Measurements from ENCODE around the gene HDGFL2. TPM values are rescaled to one million over a fixed set of nuclear protein-coding genes. Genes with fewer than 3 reads are reported as not detected.

HDGFL2 gene
- total and polyA plus RNA-seq, 4 donors, result 3.4 to 15.7 (median 14.1) TPM

- TF ChIP-seq ZBTB33 (IDR thresholded peaks at IDR 0.05) (no peak), CTCF (IDR thresholded peaks at IDR 0.05; ENCODE audit: low read depth, low read length, missing input control) (no peak), GABPA (IDR thresholded peaks at IDR 0.05 in 1 of 2, conservative IDR thresholded peaks at IDR 0.05 in 1 of 2) (no peak), YY1 (IDR thresholded peaks at IDR 0.05) (no peak), MAX (IDR thresholded peaks at IDR 0.05) (no peak), NR2F2 (IDR thresholded peaks at IDR 0.05) (no peak), HNF4A (conservative IDR thresholded peaks at IDR 0.05) (no peak), ATF3 (IDR thresholded peaks at IDR 0.05) (no peak), FOXA2 (IDR thresholded peaks at IDR 0.05) (no peak), SP1 (IDR thresholded peaks at IDR 0.05) (no peak), RXRA (IDR thresholded peaks at IDR 0.05) (no peak)
- Histone ChIP-seq H3K27ac (ENCODE audit: low read depth in 1 of 2, low read length in 2 of 2) (no peak overlapping the region), H3K9me3 (ENCODE audit: control insufficient read depth in 4 of 4, low read length in 3 of 4) (no peaks in the 10 kb centered on the region), H3K4me3 (ENCODE audit: low read depth in 1 of 3, low read length in 3 of 3) (no peak overlapping the region), H3K4me1 (ENCODE audit: control insufficient read depth in 4 of 4, insufficient read depth in 4 of 4, low read length in 3 of 4) (no peaks in the 10 kb centered on the region), H3K9ac (ENCODE audit: low read depth in 1 of 2, low read length in 2 of 2) (no peak overlapping the region), H3K27me3 (ENCODE audit: control insufficient read depth in 4 of 4, insufficient read depth in 4 of 4, low read length in 3 of 4) (no peaks in the 10 kb centered on the region), H3K36me3 (ENCODE audit: control insufficient read depth in 4 of 4, insufficient read depth in 3 of 4, low read depth in 1 of 4, low read length in 3 of 4) (peaks cover 0 to 9% (median 0%) of the 10 kb centered on the region in 4 donors)
- 95% methylated on average over 28 of the region's 28 CpGs for WGBS
- no peak for DNase-seq (ENCODE audit: low spot score)
Measured at GRCh38 chr19:4432918-4433506, 39.1 kb upstream of the HDGFL2 start.

- WGBS, result 95% methylated on average over 9 of the region's 9 CpGs
- no peak for TF ChIP-seq RXRA (IDR thresholded peaks at IDR 0.05)
- no peak for TF ChIP-seq REST (IDR thresholded peaks at IDR 0.05)
- TF ChIP-seq YY1 (IDR thresholded peaks at IDR 0.05), result no peak
- no peak for TF ChIP-seq CTCF (IDR thresholded peaks at IDR 0.05; ENCODE audit: low read depth, low read length, missing input control)
- TF ChIP-seq HNF4A (conservative IDR thresholded peaks at IDR 0.05), result no peak
- no peak for TF ChIP-seq JUND (IDR thresholded peaks at IDR 0.05)
- no peak for TF ChIP-seq MAX (IDR thresholded peaks at IDR 0.05)
- TF ChIP-seq SP1 (IDR thresholded peaks at IDR 0.05), result no peak
- no peak for TF ChIP-seq FOXA1 (IDR thresholded peaks at IDR 0.05)
- H3K36me3 ChIP-seq (ENCODE audit: control insufficient read depth in 4 of 4, insufficient read depth in 3 of 4, low read depth in 1 of 4, low read length in 3 of 4), result peaks cover 0 to 9% (median 0%) of the 10 kb centered on the region in 4 donors
Measured at GRCh38 chr19:4434391-4434790, 37.7 kb upstream of the HDGFL2 start.

More at GRCh38 chr19:4434391-4434790, 37.7 kb upstream of the HDGFL2 start:
- Histone ChIP-seq H3K9me3 (ENCODE audit: control insufficient read depth in 4 of 4, low read length in 3 of 4) (no peaks in the 10 kb centered on the region), H3K4me3 (ENCODE audit: low read depth in 1 of 3, low read length in 3 of 3) (no peak overlapping the region), H3K27ac (ENCODE audit: low read depth in 1 of 2, low read length in 2 of 2) (no peak overlapping the region), H3K27me3 (ENCODE audit: control insufficient read depth in 4 of 4, insufficient read depth in 4 of 4, low read length in 3 of 4) (no peaks in the 10 kb centered on the region), H3K9ac (ENCODE audit: low read depth in 1 of 2, low read length in 2 of 2) (no peak overlapping the region), H3K4me1 (ENCODE audit: control insufficient read depth in 4 of 4, insufficient read depth in 4 of 4, low read length in 3 of 4) (no peaks in the 10 kb centered on the region)
- DNase-seq (ENCODE audit: low spot score), result no peak

Measured in liver (tissue), 9 donors.